Kidney tubule cell (primary cell): ENCODE results near the gene IRF5.
"Not testable (repeated sequence)": the region's sequence is repeated elsewhere in the genome, so short reads cannot be mapped to it uniquely, and the experiment has no call there.

ENCODE experiments used
- DNase-seq: peaks from one replicate; pipeline ENCODE4 v3.0.0-alpha.2; 2018; ENCODE audit warnings: low spot score

The IRF5 gene

DNA sequence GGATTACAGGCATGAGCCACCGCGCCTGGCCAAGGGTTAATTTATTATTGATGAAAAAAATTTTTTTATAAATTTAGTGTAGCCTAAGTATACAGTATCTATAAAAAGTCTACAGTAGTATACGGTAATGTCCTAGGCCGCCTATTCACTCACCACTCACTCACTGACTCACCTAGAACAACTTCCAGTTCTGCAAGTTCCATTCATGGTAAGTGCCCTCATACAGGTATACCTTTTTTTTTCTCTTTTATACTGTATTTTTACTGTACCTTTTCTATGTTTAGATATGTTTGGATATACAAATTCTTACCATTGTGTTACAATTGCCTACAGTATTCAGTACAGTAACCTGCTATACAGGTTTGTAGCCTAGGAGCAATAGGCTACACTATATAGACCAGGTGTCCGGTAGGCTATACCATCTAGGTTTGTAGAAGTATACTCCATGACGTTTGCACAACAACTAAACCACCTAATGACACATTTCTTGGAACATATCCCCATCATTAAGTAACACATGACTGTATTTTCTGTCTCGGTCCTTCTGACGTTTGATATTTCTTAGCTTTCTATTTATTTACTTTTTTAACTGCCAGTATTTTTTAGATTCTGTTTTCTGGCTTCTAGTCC is 23.4 kb downstream of the IRF5 start:
- DNase-seq = peak; percentile 29

- peak; percentile 42 for DNase-seq
Observed at GRCh38 chr7:128962899-128963298, 25.2 kb downstream of the IRF5 start.

DNA sequence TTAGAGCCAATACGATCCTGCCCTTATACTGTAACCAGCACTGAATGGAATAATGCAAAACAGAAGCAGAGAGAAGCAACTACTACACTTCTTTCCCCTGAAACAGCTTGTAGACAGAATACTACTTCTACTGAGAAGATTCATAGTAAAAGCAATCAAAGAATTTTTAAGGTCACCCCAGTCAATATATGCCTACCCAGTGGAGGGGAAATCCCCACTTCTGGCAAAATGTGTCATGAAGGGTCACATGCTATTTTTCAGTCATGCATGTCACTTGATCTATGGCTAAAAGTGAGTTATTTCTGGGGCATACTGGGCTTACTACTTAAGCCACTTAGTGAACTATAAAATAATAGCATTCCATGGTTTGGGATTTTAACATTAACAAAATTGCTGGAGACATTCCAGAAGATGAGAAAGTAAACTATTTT is 25.6 kb downstream of the IRF5 start:
- peak; percentile 88 for DNase-seq

GRCh38 chr7:128968624-128969023 is 30.9 kb downstream of the IRF5 start:
- DNase-seq = no peak

GRCh38 chr7:128974241-128974934 is 36.7 kb downstream of the IRF5 start:
- DNase-seq = peak; percentile 86

DNA sequence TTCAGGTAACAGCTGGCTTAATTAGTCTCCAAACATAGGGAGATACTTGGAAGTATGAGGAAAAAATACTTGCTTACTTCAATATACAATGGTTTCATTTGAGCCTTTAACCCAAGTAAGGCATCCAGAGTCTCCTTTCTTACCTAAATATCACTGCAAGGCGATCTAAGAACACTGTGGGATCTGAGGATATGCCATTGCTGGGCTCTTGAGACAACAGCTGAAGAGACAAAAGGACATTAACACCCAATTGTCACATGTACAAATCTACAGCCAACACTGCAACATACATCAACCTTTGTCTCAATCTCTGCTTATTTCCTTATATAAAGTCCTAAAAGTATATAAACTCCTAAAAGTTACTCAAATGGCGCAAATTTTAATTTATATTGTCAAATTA is 44.4 kb downstream of the IRF5 start:
- no peak for DNase-seq

GRCh38 chr7:128985660-128986059 is 47.9 kb downstream of the IRF5 start:
- DNase-seq = no peak

DNA sequence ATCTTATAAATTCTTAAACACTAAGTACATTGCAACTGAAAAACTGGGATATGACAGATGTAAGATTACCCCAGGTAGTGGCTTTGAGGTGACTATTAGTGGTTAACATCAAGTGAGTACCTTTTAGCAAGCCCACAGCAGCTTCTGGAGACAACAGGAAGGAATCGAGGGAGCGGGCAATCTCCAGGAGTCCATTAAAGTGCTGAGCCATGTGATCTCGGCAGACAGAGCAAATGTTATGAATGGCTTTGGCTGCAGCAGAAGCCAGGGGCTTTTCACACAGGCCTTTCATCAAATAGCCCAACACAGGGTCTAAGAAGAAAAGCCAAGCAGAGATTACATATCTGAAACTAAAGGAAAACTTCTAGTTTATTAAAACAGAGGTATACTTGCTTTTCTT is 48.9 kb downstream of the IRF5 start:
- no peak for DNase-seq

DNA sequence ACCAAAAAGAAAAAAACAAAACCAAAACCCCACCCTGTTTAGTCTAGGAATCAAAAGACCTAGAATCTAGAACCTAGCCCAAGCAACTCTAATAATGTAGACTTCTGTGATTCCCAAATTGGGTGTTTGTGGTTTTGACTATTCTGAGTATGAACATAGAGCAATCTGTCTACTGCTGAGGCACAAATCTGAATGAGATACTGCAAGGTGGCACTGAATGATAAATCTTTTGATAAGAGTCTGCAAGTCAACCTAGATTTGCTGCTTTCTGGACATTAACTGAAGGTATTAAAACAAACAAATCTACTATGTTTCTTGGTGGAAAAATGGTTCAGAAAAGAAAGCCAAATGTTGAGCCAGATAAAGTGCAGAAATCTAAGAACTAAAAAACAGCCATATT is 50.6 kb downstream of the IRF5 start:
- no peak for DNase-seq

DNA sequence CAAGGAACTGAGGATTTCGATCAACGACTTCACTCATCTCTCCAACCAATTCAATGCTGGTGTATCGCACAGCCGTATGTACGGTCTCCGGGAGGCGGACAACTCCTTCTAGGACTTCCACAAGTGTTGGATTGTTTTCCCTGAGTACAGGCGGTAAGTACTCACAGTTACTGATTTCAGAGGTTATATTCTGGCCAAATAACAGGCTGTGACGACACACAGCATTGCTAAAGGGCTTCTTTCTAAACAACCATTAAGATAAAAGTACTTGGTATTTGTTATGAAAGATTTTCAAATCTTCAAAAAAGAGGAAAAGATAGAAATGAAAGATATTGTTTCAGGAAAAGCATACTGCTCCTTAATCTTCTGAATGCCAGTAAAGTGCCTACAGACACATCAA is 52.2 kb downstream of the IRF5 start:
- DNase-seq = no peak

DNA sequence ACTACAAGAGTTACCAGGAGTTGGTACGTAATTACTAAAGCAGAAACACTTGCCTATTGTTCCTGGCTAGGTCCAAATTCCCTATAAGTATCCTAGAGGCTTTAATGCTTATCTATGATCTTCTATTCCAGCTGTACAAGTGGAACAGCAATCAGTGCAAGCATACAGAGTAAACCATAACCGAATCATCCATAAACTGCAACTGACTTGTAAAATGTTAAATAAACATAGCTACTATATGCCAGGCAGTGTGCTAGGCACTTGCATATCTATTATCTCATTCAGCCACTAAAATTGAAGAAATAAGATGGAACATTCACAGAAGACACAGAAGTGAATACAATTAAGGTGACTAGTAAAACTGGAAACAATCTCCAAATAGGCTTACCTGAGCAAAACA is 55.7 kb downstream of the IRF5 start:
- DNase-seq = no peak

DNA sequence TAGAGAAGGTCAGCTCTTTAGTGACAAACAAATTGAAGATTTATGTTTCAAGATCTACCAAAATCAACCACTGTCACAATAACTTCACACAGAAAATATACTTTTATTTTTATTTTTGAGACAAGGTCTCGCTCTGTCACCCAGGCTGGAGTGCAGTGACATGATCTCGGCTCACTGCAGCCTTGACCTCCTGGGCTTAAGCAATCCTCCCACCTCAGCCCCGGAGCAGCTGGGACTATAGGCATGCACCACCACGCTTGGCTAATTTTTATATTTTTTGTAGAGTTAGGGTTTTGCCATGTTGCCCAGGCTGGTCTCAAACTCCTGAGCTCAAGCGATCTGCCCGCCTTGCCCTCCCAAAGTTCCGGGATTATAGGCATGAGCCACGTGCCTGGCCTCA is 56.8 kb downstream of the IRF5 start:
- not testable (repeated sequence) for DNase-seq

DNA sequence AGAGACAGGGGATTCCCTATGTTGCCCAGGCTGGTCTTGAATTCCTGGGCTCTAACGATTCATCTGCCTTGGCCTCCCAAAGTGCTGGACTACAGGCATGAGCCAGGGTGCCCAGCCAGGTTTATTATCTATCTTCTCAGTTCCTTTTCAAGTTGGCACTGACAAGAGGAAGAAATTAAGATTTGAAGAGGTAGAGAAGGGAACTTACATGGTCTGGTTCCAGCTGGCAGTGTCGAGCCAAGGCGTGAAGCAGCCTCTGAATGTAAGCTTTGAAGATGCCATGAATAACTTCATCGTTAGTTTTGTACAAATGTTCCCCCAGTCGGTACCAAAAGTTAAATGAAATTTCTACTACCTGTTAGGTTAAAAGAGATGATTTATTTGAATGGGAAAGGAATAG is 59.5 kb downstream of the IRF5 start:
- DNase-seq = peak; percentile 35
